ENCODE data around the gene PRND. TPM values are rescaled to one million over a fixed set of nuclear protein-coding genes. Genes with fewer than 3 reads are reported as not detected.

The PRND gene
- total and polyA plus RNA-seq, 2 of the 13 experiments (the other 11 are each of a cell fraction or from before 2014, with no cell fraction given): not detected

GRCh38 chr20:4775322-4776078, 53.8 kb downstream of the PRND start (continued):
- TF ChIP-seq, protein P1, sequence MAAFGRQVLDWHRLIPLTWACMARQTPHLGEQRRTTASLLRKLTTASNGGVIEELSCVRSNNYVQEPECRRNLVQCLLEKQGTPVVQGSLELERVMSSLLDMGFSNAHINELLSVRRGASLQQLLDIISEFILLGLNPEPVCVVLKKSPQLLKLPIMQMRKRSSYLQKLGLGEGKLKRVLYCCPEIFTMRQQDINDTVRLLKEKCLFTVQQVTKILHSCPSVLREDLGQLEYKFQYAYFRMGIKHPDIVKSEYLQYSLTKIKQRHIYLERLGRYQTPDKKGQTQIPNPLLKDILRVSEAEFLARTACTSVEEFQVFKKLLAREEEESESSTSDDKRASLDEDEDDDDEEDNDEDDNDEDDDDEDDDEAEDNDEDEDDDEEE (CRISPR knock-in tag; IDR thresholded peaks at IDR 0.05): 0 out of 2 replicates have a peak, but pooled peaks have one; percentile 37
- TF ChIP-seq ZNF780A (CRISPR knock-in tag; IDR thresholded peaks at IDR 0.05) (no peak), ZNF792 (CRISPR knock-in tag; IDR thresholded peaks at IDR 0.05) (0 out of 2 replicates have a peak, but pooled peaks have one; percentile 35), AGO1 (IDR thresholded peaks at IDR 0.05; ENCODE audit: low read depth, low read length, poor library complexity, severe bottlenecking) (peak; percentile 2), SALL1 (CRISPR knock-in tag; IDR thresholded peaks at IDR 0.05) (peak; percentile 41; the same call in 1 of the 2 replicates), SNAI1 (CRISPR knock-in tag; IDR thresholded peaks at IDR 0.05; ENCODE audit: borderline replicate concordance) (no peak), ZNF616 (CRISPR knock-in tag; IDR thresholded peaks at IDR 0.05; ENCODE audit: low read depth) (no peak), ZNF207 (IDR thresholded peaks at IDR 0.05; ENCODE audit: borderline replicate concordance) (no peak), THAP11 (CRISPR knock-in tag; IDR thresholded peaks at IDR 0.05) (no peak), MAFK (conservative IDR thresholded peaks at IDR 0.05 in 1 of 2, IDR thresholded peaks at IDR 0.05 in 1 of 2; ENCODE audit: low read length in 2 of 2) (peak; percentile 46 to 77), TP53 (CRISPR knock-in tag; conservative IDR thresholded peaks at IDR 0.05) (no peak), YY1 (IDR thresholded peaks at IDR 0.05; ENCODE audit: insufficient read depth, insufficient replicate concordance, low read depth, low read length) (no peak), HMG20B (CRISPR knock-in tag; conservative IDR thresholded peaks at IDR 0.05) (no peak), ZNF605 (CRISPR knock-in tag; IDR thresholded peaks at IDR 0.05) (peak; percentile 38; the same call in 1 of the 2 replicates), ZNF558 (CRISPR knock-in tag; IDR thresholded peaks at IDR 0.05; ENCODE audit: borderline replicate concordance) (no peak), NR2C2 (CRISPR knock-in tag; IDR thresholded peaks at IDR 0.05; ENCODE audit: borderline replicate concordance) (no peak), ZNF12 (CRISPR knock-in tag; IDR thresholded peaks at IDR 0.05) (no peak), CEBPG (CRISPR knock-in tag; IDR thresholded peaks at IDR 0.05) (peak; percentile 37; the same call in 1 of the 2 replicates), ZBTB7B (CRISPR knock-in tag; IDR thresholded peaks at IDR 0.05) (peak; percentile 36; the same call in 1 of the 2 replicates), WIZ (CRISPR knock-in tag; IDR thresholded peaks at IDR 0.05) (no peak), DRAP1 (CRISPR knock-in tag; IDR thresholded peaks at IDR 0.05) (peak; percentile 23; the same call in 1 of the 2 replicates), ZBTB21 (CRISPR knock-in tag; IDR thresholded peaks at IDR 0.05) (peak; percentile 54; the same call in 1 of the 2 replicates), NFE2L1 (CRISPR knock-in tag; IDR thresholded peaks at IDR 0.05; ENCODE audit: borderline replicate concordance) (no peak), ZBTB10 (CRISPR knock-in tag; IDR thresholded peaks at IDR 0.05; ENCODE audit: borderline replicate concordance) (no peak)
- TF ChIP-seq, protein P2, sequence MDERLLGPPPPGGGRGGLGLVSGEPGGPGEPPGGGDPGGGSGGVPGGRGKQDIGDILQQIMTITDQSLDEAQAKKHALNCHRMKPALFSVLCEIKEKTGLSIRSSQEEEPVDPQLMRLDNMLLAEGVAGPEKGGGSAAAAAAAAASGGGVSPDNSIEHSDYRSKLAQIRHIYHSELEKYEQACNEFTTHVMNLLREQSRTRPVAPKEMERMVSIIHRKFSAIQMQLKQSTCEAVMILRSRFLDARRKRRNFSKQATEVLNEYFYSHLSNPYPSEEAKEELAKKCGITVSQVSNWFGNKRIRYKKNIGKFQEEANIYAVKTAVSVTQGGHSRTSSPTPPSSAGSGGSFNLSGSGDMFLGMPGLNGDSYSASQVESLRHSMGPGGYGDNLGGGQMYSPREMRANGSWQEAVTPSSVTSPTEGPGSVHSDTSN (CRISPR knock-in tag; IDR thresholded peaks at IDR 0.05): no peak
- TF ChIP-seq, protein P3, sequence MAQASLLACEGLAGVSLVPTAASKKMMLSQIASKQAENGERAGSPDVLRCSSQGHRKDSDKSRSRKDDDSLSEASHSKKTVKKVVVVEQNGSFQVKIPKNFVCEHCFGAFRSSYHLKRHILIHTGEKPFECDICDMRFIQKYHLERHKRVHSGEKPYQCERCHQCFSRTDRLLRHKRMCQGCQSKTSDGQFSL (CRISPR knock-in tag; IDR thresholded peaks at IDR 0.05): no peak

Measured in HepG2 (cell line).